Parathyroid adenoma (tissue), 2 donors: ENCODE measurements around the gene N4BP2.

ENCODE experiments used
- H2AFZ ChIP-seq: fragments of 300-600 bp; sonication (generic); one replicate; pipeline ENCODE4 v1.7.0; 2017; ENCODE audit warnings: antibody characterized with exemption, mild to moderate bottlenecking
- H3K27ac ChIP-seq: fragments of 300-600 bp; sonication (generic); one replicate; pipeline ENCODE4 v1.7.0; 2017
- H3K27me3 ChIP-seq: fragments of 300-600 bp; sonication (generic); one replicate; pipeline ENCODE4 v1.7.0; 2017; ENCODE audit warnings: low read length; ENCODE audit not compliant: control insufficient read depth, insufficient read depth
- H3K36me3 ChIP-seq: fragments of 300-600 bp; sonication (generic); one replicate; pipeline ENCODE4 v1.7.0; 2017; ENCODE audit warnings: low read length; ENCODE audit not compliant: control insufficient read depth, insufficient read depth
- H3K4me1 ChIP-seq: fragments of 300-600 bp; sonication (generic); one replicate; pipeline ENCODE4 v1.7.0; 2017; ENCODE audit warnings: control low read depth
- H3K4me2 ChIP-seq: fragments of 300-600 bp; sonication (generic); one replicate; pipeline ENCODE4 v1.7.0; 2017; ENCODE audit warnings: low read length
- H3K4me3 ChIP-seq: fragments of 300-600 bp; sonication (generic); one replicate; pipeline ENCODE4 v1.7.0; 2017; ENCODE audit warnings: low read depth, low read length
- H3K79me2 ChIP-seq: fragments of 300-600 bp; sonication (generic); one replicate; pipeline ENCODE4 v1.7.0; 2017; ENCODE audit warnings: control low read depth
- H3K9ac ChIP-seq: fragments of 300-600 bp; sonication (generic); one replicate; pipeline ENCODE4 v1.7.0; 2017; ENCODE audit warnings: mild to moderate bottlenecking
- H3K9me3 ChIP-seq: fragments of 300-600 bp; sonication (generic); one replicate; pipeline ENCODE4 v1.7.0; 2017; ENCODE audit warnings: low read length; ENCODE audit not compliant: control insufficient read depth
- TF ChIP-seq, protein P1 (sequence below): fragments of 300-600 bp; sonication (generic); IDR thresholded peaks from one replicate; pipeline ENCODE4 v1.7.0; 2017; ENCODE audit warnings: antibody characterized with exemption, mild to moderate bottlenecking
- donor health status: primary hyperparathyroidism.

N4BP2 gene

DNA sequence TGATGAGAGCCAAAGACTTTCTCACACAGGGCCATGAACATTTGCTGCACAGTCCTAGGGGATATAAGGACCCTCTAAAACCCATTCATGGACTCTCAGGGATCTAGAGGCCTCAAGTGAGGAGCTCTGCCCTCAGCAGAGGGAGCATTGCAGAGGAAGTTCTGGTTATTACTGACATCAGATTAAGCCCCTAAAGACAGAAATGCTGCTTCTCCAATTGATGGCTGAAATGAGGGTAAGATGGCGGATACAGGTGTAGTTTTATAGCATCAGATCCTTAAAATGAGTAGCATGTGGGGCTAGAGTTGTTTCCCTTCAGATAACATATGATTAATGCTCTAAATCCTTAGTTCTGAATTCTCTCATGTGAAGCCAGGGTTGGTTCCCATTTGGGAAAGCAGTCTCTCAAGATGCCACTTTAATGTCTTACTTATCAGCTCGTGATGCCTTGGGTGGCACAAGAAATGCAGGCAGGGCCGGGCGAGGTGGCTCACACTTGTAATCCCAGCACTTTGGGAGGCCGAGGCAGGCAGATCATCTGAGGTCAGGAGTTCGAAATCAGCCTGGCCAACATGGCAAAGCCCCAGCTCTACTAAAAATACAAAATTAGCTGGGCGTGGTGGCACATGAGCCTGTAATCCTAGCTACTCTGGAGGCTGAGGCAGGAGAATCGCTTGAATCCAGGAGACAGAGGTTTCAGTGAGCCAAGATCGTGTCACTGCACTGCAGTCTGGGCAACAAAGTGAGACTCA is 148.0 kb downstream of the N4BP2 start:
- TF ChIP-seq, protein P1, sequence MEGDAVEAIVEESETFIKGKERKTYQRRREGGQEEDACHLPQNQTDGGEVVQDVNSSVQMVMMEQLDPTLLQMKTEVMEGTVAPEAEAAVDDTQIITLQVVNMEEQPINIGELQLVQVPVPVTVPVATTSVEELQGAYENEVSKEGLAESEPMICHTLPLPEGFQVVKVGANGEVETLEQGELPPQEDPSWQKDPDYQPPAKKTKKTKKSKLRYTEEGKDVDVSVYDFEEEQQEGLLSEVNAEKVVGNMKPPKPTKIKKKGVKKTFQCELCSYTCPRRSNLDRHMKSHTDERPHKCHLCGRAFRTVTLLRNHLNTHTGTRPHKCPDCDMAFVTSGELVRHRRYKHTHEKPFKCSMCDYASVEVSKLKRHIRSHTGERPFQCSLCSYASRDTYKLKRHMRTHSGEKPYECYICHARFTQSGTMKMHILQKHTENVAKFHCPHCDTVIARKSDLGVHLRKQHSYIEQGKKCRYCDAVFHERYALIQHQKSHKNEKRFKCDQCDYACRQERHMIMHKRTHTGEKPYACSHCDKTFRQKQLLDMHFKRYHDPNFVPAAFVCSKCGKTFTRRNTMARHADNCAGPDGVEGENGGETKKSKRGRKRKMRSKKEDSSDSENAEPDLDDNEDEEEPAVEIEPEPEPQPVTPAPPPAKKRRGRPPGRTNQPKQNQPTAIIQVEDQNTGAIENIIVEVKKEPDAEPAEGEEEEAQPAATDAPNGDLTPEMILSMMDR: no peak
- no peak overlapping the region for H3K4me2 ChIP-seq
- H3K4me3 ChIP-seq: no peak overlapping the region
- H3K9ac ChIP-seq: no peak overlapping the region
- H3K4me1 ChIP-seq: no peaks in the 10 kb centered on the region
- no peaks in the 10 kb centered on the region for H3K79me2 ChIP-seq
- H3K27ac ChIP-seq: no peak overlapping the region
- no peaks in the 10 kb centered on the region for H3K9me3 ChIP-seq
- H2AFZ ChIP-seq: no peak overlapping the region
- H3K27me3 ChIP-seq: no peaks in the 10 kb centered on the region
- no peaks in the 10 kb centered on the region for H3K36me3 ChIP-seq

DNA sequence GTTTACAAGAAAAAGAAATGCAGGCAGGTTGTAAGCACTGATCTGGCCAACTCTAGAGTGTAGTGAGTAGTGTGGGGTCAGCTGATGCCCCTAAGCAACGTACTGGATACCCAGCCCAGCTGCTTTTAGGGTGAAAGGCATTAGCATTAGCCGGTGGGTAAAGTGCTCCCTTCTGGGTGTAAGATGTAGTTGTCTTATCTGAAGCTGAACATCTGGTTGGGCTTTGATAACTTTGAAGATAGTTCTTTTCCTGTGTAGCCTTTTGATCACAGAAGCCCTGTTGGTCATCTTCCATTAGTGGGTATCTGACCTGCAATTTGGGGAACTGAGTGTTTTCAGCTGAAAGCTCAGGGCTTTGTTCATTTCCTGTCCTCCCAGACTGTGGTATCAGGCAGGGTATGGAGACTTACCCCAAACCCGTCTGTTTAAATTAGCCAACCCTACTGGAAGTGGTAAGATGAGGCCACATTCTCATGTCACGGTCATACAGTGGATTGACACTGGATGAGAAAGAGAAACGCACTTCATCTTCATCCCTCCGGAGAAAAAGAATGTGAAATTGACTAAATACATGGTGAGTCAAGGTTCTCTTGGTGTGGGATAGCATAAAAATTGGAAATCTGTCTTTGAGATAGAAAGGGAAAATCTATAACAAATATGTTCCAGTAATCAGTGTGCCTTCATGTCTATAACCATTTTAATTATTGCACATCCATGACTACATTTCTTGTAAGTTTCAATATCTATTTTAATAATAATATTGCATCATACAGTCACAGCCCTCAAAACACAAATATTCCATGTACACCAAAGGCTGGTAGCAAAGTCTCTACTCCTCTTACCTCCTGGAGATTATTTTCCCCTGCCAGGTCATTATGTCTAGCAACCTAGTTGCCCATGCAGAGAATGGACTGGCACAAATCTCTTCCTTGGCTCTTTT is 148.9 kb downstream of the N4BP2 start:
- H3K4me3 ChIP-seq: no peak overlapping the region
- TF ChIP-seq, protein P1: no peak
- no peak overlapping the region for H3K27ac ChIP-seq
- no peaks in the 10 kb centered on the region for H3K9me3 ChIP-seq
- H3K79me2 ChIP-seq: no peaks in the 10 kb centered on the region
- H3K27me3 ChIP-seq: no peaks in the 10 kb centered on the region
- H3K4me2 ChIP-seq: no peak overlapping the region
- no peak overlapping the region for H2AFZ ChIP-seq
- H3K4me1 ChIP-seq: no peaks in the 10 kb centered on the region
- H3K9ac ChIP-seq: no peak overlapping the region
- H3K36me3 ChIP-seq: no peaks in the 10 kb centered on the region

DNA sequence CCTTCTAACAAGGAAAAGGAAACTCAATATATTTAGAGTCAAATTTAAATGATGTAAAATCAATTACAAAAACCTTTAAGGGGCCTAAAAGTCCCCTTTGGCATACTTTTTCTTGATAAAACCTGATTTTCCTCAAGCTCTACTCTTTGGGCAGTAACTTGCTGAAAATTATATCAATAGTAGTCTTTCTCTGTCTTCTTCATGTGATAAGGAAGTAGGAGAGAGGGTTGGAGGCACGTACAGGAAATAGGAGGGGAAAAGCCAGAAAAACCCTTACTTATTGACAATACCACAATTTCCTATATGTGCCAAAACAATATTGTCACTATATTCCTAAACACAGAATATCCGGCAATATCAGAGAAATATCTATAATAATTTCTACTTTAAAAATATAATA is 149.8 kb downstream of the N4BP2 start:
- TF ChIP-seq, protein P1: no peak
- H3K9ac ChIP-seq: no peak overlapping the region
- no peaks in the 10 kb centered on the region for H3K4me1 ChIP-seq
- no peak overlapping the region for H3K27ac ChIP-seq
- no peaks in the 10 kb centered on the region for H3K27me3 ChIP-seq
- H3K4me2 ChIP-seq: no peak overlapping the region
- no peak overlapping the region for H2AFZ ChIP-seq
- H3K79me2 ChIP-seq: no peaks in the 10 kb centered on the region
- no peaks in the 10 kb centered on the region for H3K9me3 ChIP-seq
- H3K4me3 ChIP-seq: no peak overlapping the region
- no peaks in the 10 kb centered on the region for H3K36me3 ChIP-seq
